Nephron progenitor cell (in vitro differentiated cells): ENCODE measurements around the gene AGO3.
A peak's percentile ranks its signal among the peaks of the same experiment; 100 is the strongest.

Experiments used
- DNase-seq: peaks from one replicate; pipeline ENCODE4 v3.0.0; 2021
- H3K27ac Mint-ChIP-seq: 2 replicates; pipeline ENCODE4 v1.8.0; 2021; ENCODE audit warnings: mild to moderate bottlenecking, moderate library complexity, mixed read lengths
- H3K27me3 Mint-ChIP-seq: 2 replicates; pipeline ENCODE4 v1.8.0; 2021; ENCODE audit warnings: mild to moderate bottlenecking, low read depth, mixed read lengths; ENCODE audit not compliant: poor library complexity
- H3K36me3 Mint-ChIP-seq: 2 replicates; pipeline ENCODE4 v1.8.0; 2021; ENCODE audit warnings: low read depth, mixed read lengths
- H3K4me1 Mint-ChIP-seq: 2 replicates; pipeline ENCODE4 v1.8.0; 2021; ENCODE audit warnings: mixed read lengths
- H3K4me3 Mint-ChIP-seq: 2 replicates; pipeline ENCODE4 v1.8.0; 2021; ENCODE audit warnings: mild to moderate bottlenecking, moderate library complexity, mixed read lengths
- H3K9me3 Mint-ChIP-seq: 2 replicates; pipeline ENCODE4 v1.8.0; 2021; ENCODE audit warnings: mild to moderate bottlenecking, moderate library complexity, mixed read lengths
- TF ChIP-seq, protein P1 (sequence below): fragments of 200-600 bp; sonication (generic); IDR thresholded peaks from 2 replicates; pipeline ENCODE4 v1.5.0; 2021; ENCODE audit warnings: antibody characterized with exemption

The AGO3 gene

DNA sequence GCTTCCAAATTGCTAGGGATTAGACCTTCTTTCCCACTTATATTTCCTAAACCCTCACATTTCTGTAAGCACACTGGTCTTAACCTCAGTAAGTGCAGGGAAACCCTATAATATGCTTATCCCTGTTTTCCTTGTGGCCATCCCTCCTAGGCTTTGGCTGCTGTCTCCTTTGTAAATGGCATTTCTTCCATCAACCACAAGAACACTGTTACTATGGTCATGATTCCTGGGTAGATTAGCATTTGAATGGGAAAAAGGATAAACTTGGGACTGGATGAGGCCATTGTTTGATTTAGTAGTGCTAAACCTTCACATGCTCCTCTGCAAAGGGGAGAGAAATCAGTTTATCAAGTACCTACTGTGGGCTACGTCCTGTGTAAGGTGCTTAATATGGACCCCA lies 16.2 kb upstream of the AGO3 start:
- Mint-ChIP-seq H3K36me3 (peaks cover 75% of the 10 kb centered on the region), H3K27me3 (no peaks in the 10 kb centered on the region)
- TF ChIP-seq, protein P1, sequence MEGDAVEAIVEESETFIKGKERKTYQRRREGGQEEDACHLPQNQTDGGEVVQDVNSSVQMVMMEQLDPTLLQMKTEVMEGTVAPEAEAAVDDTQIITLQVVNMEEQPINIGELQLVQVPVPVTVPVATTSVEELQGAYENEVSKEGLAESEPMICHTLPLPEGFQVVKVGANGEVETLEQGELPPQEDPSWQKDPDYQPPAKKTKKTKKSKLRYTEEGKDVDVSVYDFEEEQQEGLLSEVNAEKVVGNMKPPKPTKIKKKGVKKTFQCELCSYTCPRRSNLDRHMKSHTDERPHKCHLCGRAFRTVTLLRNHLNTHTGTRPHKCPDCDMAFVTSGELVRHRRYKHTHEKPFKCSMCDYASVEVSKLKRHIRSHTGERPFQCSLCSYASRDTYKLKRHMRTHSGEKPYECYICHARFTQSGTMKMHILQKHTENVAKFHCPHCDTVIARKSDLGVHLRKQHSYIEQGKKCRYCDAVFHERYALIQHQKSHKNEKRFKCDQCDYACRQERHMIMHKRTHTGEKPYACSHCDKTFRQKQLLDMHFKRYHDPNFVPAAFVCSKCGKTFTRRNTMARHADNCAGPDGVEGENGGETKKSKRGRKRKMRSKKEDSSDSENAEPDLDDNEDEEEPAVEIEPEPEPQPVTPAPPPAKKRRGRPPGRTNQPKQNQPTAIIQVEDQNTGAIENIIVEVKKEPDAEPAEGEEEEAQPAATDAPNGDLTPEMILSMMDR = no peak

DNA sequence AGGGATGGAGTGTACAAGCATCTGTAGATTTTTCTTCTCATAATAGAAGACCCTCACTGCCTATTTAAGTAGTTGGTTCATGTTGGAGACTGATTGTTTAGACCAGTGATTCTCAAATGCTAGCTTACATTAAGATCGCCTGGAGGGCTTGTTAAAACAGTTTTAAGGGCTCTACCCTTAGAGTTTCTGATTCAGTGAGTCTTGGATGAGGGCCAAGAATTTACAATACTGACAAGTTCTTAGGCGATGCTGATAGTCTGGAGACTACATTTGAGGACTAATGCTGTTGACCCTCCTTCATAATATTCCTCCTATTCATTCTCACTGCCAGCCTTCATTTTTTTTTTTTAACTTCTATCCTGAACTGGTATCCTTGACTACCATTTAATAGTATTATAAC lies 15.2 kb upstream of the AGO3 start:
- TF ChIP-seq, protein P1 = no peak
- no peaks in the 10 kb centered on the region for H3K9me3 Mint-ChIP-seq
- H3K4me1 Mint-ChIP-seq = no peaks in the 10 kb centered on the region
- DNase-seq = no peak
- peaks cover 76% of the 10 kb centered on the region for H3K36me3 Mint-ChIP-seq
- H3K27ac Mint-ChIP-seq = no peak overlapping the region
- H3K27me3 Mint-ChIP-seq = no peaks in the 10 kb centered on the region
- H3K4me3 Mint-ChIP-seq = no peak overlapping the region

More for the DNA sequence above, 16.2 kb upstream of the AGO3 start:
- Mint-ChIP-seq H3K4me3 (no peak overlapping the region), H3K9me3 (no peaks in the 10 kb centered on the region), H3K4me1 (no peaks in the 10 kb centered on the region), H3K27ac (no peak overlapping the region)
- DNase-seq = no peak

DNA sequence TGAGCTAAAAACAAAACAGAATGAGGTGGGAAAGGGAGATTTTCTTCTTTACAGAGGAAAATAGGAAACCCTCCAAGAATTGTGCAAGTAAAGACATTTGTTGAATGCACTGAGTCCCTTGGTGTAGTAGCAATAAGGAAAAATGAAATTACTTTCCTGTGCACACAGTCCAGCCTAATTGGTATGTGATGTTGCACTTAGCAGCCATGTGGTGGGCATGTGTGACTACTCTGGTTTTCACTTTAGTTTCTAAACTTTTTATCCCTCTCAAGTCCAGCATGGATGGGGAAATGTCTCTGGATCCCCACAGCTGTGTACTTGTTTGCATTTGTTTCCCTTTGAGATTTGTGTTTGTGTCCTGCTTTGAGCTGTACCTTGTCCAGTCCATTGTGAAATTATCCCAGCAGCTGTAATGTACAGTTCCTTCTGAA lies 7.1 kb upstream of the AGO3 start:
- TF ChIP-seq, protein P1 = no peak
- Mint-ChIP-seq H3K4me1 (peaks cover 8% of the 10 kb centered on the region), H3K27me3 (no peaks in the 10 kb centered on the region), H3K36me3 (peaks cover 20% of the 10 kb centered on the region), H3K4me3 (no peak overlapping the region), H3K27ac (peak overlapping the region; percentile 68), H3K9me3 (no peaks in the 10 kb centered on the region)
- no peak for DNase-seq

DNA sequence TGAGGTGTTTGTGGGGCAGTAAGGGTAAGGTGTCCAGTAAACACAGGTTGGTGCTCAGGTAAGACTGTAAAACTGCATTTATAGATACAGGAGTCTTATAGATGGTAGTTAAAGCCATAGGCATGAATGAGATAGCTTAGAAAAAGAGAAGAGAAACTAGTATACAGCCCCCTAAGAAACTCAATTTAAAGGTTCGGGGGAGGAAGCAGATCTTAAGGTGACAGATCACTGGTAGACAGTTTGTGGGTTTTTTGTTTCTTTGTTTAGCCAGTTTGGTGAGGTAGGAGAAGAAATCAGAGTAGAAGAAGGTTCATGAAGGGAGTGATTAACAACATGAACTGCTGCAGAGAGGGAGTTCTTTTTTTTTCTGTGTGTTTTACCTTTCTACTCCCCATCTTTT lies 6.1 kb upstream of the AGO3 start:
- peaks cover 14% of the 10 kb centered on the region for H3K36me3 Mint-ChIP-seq
- peaks cover 18% of the 10 kb centered on the region for H3K4me1 Mint-ChIP-seq
- no peak for DNase-seq
- peak overlapping the region; percentile 77 for H3K27ac Mint-ChIP-seq
- no peak overlapping the region for H3K4me3 Mint-ChIP-seq
- no peaks in the 10 kb centered on the region for H3K27me3 Mint-ChIP-seq
- no peaks in the 10 kb centered on the region for H3K9me3 Mint-ChIP-seq
- TF ChIP-seq, protein P1 = no peak

DNA sequence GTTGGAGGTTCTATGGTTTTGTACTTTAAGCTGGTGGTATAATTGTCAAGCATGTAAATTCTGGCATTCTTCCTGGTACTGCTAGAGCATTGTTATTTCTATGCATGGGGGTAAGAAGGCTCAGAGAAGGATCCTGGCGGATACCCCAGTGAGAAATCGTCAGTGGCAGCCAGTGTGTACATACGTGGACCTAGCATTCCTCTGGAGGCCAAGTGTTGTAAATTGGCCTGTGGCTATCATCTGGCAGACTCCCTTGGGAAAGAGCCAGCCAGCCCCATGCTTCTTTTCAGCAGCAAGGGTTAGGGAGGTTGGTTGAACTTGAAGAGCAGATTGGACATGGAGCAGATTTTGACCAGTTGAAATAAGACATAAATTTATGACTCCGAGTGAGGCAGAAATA lies 5.2 kb upstream of the AGO3 start:
- no peak overlapping the region for H3K4me3 Mint-ChIP-seq
- peaks cover 8% of the 10 kb centered on the region for H3K36me3 Mint-ChIP-seq
- TF ChIP-seq, protein P1 = no peak
- no peaks in the 10 kb centered on the region for H3K9me3 Mint-ChIP-seq
- no peak for DNase-seq
- peaks cover 24% of the 10 kb centered on the region for H3K4me1 Mint-ChIP-seq
- no peaks in the 10 kb centered on the region for H3K27me3 Mint-ChIP-seq
- no peak overlapping the region for H3K27ac Mint-ChIP-seq

DNA sequence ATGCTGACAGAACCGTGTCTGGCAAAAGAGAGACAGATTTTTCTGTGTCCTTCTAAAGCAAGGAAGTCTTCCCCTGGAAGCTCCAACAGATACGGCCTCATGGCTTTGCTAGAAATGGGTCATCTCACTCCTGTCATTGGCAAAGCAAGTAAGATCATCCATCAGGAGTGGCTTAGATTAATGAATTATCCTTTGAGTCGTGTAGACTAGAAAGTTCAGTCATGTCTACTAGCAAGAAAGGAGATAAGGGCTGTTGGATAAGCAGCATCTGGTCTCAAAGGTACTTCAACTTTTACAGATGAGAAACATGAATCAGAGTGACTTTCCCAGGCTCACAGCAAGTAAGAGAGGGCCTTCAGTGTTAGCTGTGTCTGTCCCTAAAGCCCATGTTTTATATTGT lies 3.4 kb upstream of the AGO3 start:
- Mint-ChIP-seq H3K4me1 (peaks cover 34% of the 10 kb centered on the region), H3K9me3 (no peaks in the 10 kb centered on the region), H3K27ac (no peak overlapping the region), H3K36me3 (no peaks in the 10 kb centered on the region), H3K27me3 (no peaks in the 10 kb centered on the region), H3K4me3 (no peak overlapping the region)
- DNase-seq = no peak
- TF ChIP-seq, protein P1 = no peak
